T-helper 2 cell (primary cell): ENCODE measurements around the gene C5orf24.
"Not testable (repeated sequence)": the region's sequence is repeated elsewhere in the genome, so short reads cannot be mapped to it uniquely, and the experiment has no call there.

Experiments used
- DNase-seq, 5 experiments: peaks; one replicate each; pipeline versions ENCODE4 v3.0.0 to v3.0.0-alpha.2; 2012 to 2022

C5orf24 gene

DNA sequence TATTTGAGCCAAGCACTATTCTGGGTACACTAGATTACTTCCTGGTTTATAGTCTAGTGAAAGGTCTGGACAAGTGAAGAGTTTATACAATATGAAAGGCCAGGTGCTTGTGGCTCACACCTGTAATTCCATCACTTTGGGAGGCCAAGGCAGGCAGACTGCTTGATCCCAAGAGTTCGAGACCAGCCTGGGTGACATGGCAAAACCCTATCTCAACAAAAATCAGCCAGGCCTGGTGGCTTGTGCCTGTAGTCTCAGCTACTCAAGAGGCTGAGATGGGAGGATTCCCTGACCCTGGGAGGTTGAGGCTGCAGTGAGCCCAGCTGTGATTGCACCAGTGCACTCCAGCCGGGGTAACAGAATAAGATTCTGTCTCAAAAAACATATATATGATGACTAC is 18.9 kb downstream of the C5orf24 start:
- DNase-seq, result no peak

DNA sequence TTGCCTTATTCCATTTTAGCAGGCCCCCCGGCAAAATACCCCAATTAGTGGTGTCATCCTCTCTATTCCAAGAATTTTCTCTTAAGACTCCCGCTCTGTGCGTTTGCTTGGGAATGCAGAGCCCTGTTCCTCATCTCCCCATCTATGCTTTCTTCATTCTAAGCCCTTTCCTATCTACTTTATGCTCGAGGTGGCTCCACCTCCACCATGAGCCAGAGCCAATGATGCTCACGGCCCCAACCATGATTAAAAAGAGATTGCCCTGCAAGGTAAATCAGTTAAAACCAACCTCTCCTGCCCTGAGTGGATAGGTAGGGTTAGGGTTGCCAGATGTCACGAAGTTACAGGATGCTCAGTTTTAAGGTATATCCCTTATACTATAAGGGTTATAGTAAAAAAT is 27.7 kb downstream of the C5orf24 start:
- peak in 1 of 5 experiments; percentile 64 for DNase-seq

GRCh38 chr5:134873987-134874830 is 28.4 kb downstream of the C5orf24 start, which contains the start of gene TXNDC15:
TXNDC15 (plus strand) TSS chr5:134874371; CDS start chr5:134874428, 57 bp downstream.
- DNase-seq, result peak; percentile 63 to 89 (median 74)

DNA sequence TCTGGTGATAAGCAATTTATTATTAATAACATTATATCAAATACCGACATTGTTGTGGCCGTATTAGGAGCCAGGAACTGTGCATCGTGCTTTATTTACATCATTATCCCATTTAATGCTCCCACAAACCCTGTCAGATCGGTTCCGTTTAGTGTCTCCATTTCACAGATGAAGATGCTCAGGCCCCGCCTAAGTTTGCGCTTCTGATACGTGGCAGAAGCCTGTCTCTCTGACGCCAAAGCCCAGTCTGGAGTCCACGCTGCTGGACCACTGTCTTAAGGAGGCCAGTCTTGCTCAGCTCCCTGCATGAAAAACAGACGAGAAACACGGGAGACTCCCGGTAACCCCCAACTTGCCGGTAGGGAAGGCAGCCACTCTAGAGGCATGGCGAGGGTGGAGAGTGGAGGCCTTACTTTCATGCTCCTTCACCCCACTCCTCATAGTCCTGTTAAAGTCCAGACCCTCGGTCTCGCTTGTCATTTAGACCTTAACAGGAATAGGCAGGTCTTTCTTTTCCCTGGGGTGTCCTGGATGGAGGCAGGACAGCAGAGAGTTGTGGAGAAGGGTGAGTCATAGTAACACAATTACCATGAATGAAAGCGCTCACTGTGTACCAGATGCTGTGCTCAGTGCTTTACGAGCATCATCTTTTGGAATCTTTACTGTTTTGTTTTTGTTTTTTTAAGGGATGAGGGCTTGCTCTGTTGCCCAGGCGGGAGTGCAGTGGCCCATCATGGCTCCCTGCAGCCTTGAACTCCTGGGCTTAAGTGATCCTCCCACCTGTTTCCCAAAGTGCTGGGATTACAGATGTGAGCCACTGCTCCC is 29.3 kb downstream of the C5orf24 start:
- peak in 2 of 5 experiments; percentile 6 to 71 for DNase-seq

GRCh38 chr5:134877159-134877558 is 31.4 kb downstream of the C5orf24 start:
- DNase-seq, result peak in 1 of 5 experiments; percentile 63

GRCh38 chr5:134878403-134878802 is 32.6 kb downstream of the C5orf24 start:
- DNase-seq, result no peak

DNA sequence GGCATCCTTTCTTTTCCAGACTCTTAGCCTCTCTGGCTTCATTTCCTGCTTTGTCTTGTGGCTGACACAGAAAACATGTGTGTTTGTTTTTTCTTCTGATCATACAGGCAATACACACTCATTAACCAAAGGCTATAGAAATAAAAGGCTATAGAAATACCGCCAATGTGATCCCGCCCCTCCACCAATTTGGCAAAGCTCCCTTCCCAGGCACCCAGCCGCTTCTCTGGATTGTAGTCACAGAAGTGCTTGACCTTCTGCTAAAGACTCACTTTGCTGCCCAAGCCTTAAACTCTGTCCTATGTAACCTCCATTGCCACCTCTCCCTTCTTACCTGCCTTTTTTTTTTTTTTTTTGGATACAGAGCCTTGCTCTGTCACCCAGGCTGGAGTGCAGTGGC is 33.7 kb downstream of the C5orf24 start:
- no peak for DNase-seq

- not testable (repeated sequence) for DNase-seq
Measured at GRCh38 chr5:134880937-134881336, 35.2 kb downstream of the C5orf24 start.

DNA sequence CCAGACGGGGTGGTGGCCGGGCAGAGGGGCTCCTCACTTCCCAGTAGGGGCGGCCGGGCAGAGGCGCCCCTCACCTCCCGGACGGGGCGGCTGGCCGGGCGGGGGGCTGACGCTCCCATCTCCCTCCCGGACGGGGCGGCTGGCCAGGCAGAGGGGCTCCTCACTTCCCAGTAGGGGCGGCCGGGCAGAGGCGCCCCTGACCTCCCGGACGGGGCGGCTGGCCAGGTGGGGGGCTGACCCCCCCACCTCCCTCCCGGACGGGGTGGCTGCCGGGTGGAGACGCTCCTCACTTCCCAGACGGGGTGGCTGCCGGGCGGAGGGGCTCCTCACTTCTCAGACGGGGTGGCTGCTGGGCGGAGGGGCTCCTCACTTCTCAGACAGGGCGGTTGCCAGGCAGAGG is 35.9 kb downstream of the C5orf24 start:
- not testable (repeated sequence) for DNase-seq

- no peak for DNase-seq
Measured at GRCh38 chr5:134887593-134888159, 41.9 kb downstream of the C5orf24 start.

DNA sequence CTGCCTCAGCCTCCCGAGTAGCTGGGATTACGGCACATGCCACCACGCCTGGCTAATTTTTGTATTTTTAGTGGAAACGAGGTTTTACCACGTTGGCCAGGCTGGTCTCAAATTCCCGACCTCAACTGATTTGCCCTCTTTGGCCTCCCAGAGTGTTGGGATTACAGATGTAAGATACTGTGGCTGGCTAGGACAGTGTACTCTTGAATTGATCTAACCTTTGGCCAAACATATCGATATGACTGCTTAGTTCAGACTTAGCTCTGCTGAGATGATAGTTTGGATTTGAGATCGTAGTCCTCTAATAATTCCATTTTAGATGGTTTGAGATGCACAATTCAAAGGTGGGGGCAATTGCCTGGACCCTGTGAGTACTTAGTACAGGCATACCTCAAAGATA is 43.6 kb downstream of the C5orf24 start:
- DNase-seq, result no peak

GRCh38 chr5:134891473-134891872 is 45.7 kb downstream of the C5orf24 start:
- no peak for DNase-seq

GRCh38 chr5:134892282-134892681 is 46.5 kb downstream of the C5orf24 start:
- DNase-seq, result no peak

DNA sequence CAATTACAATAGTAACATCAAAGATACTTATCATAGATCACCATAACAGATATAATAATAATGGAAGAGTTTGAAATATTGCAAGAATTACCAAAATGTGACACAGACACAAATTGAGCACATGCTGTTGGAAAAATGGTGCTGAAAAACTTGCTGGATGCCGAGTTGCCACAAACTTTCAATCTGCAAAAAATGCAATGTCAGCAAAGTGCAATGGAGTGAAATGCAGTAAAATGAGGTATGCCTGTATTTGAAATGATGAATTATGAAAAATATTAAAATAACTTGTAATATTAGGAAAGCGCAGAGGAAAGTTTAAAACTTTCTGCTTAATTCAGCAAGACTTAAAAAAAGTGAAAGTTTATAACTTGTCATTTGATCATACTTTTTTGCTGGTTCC is 47.2 kb downstream of the C5orf24 start:
- DNase-seq, result no peak

DNA sequence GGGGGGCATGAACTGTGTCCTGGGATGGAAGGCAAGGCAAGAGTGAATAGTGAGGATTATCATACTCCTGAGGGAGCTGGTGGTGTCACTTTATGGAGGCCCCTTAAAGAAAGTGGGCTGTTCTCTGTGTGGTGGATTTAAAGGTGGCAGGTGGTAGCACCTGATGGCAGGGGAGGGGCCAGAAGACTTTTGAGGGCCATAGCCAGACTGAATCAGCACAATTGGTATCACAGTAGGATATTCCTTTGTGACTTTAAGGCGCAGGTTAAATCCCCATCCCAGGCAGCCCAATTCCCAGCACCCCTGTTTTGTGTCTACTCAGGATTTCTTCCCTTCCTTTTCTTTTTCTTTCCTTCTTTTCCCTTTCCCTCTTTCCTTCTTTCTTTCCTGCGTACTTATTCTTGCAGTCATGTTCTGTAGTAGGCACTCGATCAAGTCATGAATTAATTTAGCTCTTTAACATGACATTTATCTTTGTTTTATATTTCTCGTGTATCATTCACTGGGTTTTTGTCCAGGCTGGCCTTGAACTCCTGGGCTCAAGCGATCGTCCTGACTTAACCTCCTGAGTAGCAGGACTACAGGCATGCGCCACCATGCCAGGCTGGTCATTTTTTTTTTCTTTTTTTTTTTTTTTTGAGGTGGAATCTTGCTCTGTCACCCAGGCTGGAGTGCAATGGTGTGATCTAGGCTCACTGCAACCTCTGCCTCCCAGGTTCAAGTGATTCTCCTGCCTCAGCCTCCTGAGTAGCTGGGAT is 48.2 kb downstream of the C5orf24 start:
- DNase-seq, result no peak

DNA sequence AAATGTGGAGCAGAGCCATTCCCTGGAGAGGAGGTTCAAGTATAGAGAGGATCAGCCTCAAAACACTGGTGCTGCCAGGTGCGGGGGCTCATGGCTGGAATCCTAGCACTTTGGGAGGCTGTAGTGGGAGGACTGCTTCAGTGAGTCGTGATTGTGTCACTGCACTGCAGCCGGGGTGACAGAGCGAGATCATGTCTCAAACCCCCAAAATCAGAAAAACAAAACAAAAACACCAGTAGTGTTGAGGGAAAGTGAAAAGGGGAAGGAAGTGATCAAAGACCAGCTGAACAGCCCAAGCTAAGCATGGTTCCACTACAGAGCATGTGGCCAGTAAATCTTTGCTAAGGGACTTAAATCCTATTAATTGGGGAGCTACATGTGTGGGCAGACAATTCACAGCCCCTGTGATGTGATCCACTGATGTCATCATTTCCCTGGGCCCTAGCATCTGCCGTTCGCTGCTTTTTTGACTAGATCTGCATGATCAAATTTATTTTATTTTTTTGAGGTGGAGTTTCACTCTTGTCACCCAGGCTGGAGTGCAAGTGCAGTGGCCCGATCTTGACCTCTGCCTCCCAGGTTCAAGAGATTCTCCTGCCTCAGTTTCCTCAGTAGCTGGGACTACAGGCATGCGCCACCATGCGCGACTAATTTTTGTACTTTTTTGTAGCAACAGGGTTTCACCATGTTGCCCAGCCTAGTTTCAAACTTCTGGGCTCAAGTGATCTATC is 56.5 kb downstream of the C5orf24 start:
- DNase-seq, result no peak

DNA sequence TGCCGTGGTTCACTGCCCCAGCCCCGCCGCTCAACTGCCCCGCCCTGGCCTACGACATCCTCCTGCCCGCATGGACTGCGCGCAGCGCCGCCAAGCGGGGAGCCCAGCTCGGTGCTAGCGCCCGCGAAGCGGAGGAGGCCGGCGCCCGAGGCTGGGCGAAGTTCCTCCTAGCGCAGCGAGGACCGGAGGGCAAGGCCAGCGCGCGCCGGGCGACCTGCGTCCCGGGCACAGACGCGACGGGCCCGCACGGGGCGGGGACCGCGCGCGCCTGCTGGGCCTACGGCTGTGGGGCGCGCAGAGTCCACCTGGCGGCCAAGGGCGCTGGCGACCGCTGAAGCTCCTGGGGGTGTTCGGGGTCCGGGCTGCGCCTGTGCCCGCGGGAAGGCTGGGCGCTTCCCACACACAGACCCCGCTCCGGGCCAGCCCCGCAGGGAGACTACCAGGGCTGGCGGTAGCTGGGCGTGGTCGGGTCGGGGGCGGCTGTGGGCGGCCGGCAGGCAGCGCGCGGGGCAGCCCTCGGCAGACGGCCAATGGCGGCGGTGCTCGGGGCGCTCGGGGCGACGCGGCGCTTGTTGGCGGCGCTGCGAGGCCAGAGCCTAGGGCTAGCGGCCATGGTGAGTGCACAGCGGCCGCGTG is 59.0 kb downstream of the C5orf24 start, which contains the start of gene PCBD2:
Gene PCBD2, plus strand, starts transcription at position 522 of the 636 bp plus-strand sequence. Its CDS starts 9 bp downstream, at position 531.
- peak; percentile 79 to 96 (median 86) for DNase-seq

DNA sequence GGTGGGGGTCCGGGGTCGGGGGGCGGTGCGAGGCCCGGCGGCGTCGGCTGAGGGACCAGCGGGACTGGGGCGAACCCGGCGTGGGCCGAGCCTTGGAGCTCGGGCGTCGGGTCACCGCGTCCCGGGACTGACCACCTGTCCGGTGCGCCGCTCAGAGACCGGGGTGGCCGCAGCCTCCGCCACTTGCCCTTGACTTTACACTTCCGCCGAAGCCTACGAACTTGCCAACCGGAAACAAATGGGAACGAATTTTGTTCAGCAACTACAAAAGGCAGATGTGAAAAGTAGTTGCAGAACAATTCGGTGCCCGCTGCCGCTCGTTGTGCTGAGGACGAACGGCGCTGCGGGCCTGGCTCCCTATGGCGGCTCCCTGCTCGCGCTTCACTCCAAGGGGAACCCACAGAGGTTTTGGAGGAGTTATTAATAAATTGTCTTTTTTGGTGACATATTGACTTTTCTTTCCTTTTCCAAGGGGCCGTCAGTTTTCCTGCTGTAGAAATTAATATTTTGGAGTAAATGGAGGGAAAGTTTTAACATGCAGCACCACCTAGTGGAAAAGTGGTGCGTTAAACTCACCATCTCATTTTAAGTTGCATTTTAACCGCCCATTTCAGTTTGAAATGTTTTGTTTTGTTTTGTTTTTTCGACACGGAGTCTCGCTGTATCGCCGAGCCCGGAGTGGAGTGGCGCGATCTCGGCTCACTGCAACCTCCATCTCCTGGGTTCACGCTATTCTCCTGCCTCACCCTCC is 59.7 kb downstream of the C5orf24 start:
- peak; percentile 31 to 84 (median 53) for DNase-seq

GRCh38 chr5:134906811-134907210 is 61.0 kb downstream of the C5orf24 start:
- no peak for DNase-seq
